Left ventricle myocardium superior (tissue), 1 donor: ENCODE measurements around the gene SFMBT1. TPM values are rescaled to one million over a fixed set of nuclear protein-coding genes. Genes with fewer than 3 reads are reported as not detected.
A peak's percentile ranks its signal among the peaks of the same experiment; 100 is the strongest.
"Not testable (repeated sequence)": the region's sequence is repeated elsewhere in the genome, so short reads cannot be mapped to it uniquely, and the experiment has no call there.

Experiments used
- ATAC-seq: fragments of 200-7000 bp; cut with Tn5 transposase; one replicate; pipeline ENCODE4 v1.9.1; 2020; ENCODE audit warnings: mild to moderate bottlenecking, moderate library complexity
- DNase-seq: peaks from one replicate; pipeline ENCODE4 v3.0.0-alpha.2; 2020
- intact Hi-C: fragments of 100-400 bp; cut with micrococcal nuclease; formaldehyde crosslinking; loops from one replicate; pipeline ENCODE4 v1.11.0; 2022
- total RNA-seq: library from RNA; stranded (reverse); fragmentation: NEBNext Ultra II Directional; extraction: Animal tissue kit (Norgen Biotek cat#: 25700); gene quantifications from one replicate; pipeline ENCODE4 v1.2.1, GENCODE V29; 2021
- donor health status: DM: no; HTN: yes; CAD: no; lungs with severe emphysema.

Gene SFMBT1
- total RNA-seq, 1 donor from 2014 or later: 20.0 TPM

DNA sequence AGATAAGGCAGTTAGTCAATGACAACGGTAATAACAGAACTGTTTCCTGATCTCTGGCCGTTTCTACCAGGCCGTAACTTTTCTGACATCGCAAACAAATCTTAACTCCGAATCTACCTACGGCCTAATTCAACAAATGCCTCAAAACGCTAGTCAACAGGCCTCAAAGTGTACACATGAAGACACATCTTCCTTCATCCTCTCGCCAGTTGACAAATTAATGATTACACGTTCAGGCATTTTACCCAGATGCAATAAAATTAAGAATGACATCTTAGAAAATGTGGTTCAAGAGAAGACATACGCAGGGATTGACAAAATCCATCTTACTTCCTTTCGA is 1.5 kb downstream of the SFMBT1 start:
- ATAC-seq: no peak
- no peak for DNase-seq
- intact Hi-C loops: no loop called here

DNA sequence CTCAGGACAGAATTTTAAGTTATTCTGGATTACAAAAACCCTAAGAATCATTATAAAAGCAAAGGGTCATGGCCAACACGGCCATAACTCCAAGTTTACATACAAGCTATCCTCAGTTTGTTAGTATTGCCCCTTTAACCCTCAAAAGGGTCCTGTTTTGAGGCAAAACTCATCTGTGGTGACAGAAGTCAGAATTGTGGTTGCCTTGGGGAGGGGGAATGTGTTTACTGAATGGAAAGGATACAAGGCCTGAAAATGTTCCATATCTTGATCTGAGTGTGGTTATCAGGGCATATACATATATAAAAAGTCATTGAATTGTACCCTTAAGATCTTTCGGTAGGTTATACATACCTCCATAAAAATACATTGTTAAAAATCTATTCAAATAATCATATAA is 2.1 kb downstream of the SFMBT1 start:
- ATAC-seq: no peak
- intact Hi-C loops: no loop called here
- DNase-seq: no peak

DNA sequence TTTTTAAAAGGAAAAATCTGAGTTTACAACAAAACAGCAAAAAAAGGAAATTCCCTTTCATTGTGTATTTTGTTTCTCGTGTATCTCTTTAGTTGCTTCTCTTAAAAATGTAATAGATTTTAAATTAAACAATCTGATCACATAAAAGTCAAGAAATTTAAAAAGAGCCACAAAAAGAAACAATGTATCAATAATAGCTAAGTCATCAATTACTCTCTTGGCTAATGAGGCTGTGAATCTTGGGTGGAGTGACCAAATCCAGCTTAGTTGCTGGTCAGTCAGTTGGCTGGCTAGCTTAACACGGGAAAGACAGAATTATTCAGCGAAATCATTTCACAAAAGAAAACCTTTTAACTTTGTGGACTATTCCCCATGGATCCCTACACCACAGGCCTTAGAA is 3.2 kb downstream of the SFMBT1 start:
- ATAC-seq: no peak
- intact Hi-C loops: no loop called here
- DNase-seq: no peak

DNA sequence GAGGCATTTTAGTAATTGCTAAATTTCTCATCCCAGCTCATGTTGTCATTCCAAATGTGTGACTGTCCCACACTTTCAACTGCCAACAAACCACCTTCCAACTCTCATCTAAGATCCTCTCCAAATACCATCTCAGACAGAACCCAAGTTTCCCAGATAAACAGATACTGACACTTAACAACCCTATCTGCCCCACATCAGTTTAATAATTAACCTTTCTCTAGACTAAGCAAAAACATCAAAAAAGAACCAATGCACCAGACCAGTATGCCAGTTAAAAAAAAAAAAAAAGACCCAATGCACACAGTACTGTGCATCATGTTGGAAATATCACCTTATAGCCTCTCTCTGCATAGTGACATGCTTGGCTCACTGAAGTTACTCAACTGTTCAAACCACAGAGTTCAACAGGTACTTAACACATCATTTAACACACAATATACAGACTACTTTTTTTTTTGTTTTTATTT is 5.5 kb downstream of the SFMBT1 start:
- intact Hi-C loops: no loop called here
- no peak for ATAC-seq
- no peak for DNase-seq

DNA sequence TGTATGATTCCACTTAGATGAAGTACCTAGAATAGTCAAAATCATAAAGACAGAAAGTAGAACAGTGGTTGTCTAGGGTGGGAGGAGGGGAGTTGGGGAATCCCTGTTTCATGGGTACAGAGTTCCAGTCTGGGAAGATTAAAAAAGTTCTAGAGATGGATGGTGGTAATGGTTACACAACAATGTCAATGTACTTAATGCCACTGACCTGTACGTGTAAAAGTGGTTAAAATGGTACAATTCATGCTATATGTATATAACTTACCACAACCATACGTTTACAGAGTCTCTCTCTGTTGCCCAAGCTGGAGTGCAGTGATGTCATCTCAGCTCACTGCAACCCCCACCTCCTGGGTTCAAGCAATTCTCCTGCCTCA is 6.5 kb downstream of the SFMBT1 start:
- intact Hi-C loops: no loop called here
- DNase-seq (no peak), ATAC-seq (no peak)

DNA sequence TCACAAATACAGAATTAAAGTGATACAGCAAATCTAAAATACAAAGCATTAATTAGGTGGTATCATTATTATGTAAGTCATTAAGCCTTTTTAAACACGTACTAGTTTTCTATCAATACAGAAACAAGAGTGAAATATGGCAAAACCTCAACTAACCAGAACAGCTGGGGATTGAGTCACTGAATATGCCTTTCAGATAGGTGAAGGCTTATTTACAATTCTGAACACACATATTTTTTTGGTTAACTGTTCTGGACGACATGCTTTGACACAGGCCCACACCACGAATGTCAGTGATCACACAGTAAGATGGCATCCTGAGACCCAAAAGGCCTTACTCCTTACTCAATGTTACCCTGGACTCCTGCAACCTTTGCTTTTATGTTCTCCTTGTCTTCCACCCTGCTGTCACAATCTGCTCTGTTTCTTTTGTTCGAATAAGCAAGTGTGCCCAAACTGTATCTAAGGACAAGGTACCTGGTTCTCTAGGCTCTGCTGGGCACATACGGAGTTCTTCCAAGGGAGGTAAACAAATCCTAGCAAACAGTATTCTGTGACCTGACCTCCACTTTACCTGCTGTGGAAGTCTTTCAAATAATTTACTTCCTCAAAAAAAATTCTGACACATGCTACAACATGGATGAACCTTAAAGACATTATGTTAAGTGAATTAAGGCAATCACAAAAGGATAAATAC is 7.0 kb downstream of the SFMBT1 start:
- DNase-seq: no peak
- intact Hi-C loops: no loop called here
- ATAC-seq: no peak

DNA sequence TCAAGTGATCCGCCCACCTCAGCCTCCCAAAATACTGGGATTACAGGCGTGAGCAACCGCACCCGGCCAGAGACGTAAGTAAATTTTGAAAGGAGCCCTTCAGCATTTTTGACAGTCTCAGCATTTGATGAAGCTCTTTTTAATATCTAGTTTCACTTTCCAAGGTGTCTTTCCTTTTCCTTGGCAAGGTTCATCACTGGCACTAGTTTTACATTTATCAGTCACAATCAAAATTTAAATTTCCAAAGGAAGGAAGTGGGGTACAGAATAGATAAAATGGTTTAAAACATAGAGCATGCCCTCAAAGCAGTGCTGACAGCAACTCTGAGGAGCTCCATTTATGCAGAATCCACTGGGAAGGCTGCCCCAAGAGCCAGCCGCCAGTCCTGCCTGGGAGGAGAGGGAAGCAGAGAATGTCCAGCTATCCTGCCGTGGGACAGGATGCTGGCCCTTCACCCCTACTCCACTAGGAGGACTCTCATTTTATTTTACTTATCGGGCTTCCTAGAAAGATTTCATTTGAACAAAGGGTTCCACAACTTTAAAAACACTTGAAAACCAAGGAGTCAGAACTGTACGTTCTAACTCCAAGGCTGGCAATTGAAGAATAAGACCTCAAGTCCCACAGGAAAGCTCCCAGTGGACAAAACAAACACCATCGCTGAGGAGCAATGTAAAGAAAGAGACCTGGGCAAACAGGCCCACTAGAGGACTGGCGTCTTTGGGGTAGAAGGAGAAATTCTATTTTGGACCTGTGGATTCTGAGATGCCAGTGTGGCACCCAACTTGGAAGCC is 9.9 kb downstream of the SFMBT1 start:
- intact Hi-C loops: no loop called here
- peak; percentile 22 for ATAC-seq

DNA sequence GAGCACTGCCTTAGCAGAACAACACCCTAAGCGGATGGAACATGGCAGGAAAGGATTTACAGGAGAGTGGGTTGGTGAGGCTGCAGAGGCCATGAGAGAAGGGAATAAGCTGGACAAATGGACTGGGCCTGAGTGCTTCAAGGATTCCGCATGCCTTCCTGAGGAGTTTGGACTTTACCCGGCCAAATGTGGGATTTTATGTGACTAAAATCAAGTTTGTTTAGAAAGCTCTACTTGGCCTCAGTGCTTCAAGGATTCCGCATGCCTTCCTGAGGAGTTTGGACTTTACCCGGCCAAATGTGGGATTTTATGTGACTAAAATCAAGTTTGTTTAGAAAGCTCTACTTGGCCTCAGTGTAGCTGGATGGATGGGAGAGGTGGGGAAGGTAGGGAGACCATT is 10.9 kb downstream of the SFMBT1 start:
- DNase-seq, ATAC-seq, intact Hi-C loops: not testable (repeated sequence)

More for the DNA sequence above, 9.9 kb downstream of the SFMBT1 start:
- DNase-seq: no peak

DNA sequence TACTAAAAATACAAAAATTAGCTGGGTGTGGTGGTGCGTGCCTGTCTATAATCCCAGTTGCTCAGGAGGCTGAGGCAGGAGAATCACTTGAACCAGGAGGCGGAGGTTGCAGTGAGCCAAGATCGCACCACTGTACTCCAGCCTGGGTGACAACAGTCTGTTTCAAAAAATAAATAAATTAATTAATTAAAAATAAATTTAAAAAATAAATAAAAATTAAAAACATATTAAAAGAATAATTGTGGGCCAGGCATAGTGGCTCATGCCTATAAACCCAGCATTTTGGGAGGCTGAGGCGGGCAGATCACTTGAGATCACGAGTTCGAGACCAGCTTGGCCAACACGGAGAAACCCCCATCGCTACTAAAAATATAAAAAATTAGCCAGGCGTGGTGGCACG is 11.5 kb downstream of the SFMBT1 start:
- ATAC-seq, DNase-seq, intact Hi-C loops: not testable (repeated sequence)

DNA sequence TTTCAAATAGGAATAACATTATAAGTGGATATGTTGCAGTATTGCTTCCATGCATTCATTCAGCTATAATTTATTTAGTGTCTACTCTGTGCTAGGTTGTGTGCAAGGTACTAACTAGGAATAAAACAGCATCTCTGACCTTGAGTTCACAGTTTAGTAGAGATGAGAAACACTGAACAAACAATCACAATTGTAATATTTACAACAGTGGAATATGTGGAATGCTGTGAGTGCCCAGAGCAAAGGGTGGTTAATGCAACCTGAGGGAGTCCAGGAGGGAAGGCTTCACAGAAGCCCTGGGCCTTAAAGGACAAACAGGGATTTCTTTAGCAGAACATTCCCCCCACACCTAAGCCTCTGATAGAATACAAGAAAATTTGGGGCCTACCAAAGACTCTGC is 13.3 kb downstream of the SFMBT1 start:
- ATAC-seq: no peak
- DNase-seq: no peak
- intact Hi-C loops: no loop called here

DNA sequence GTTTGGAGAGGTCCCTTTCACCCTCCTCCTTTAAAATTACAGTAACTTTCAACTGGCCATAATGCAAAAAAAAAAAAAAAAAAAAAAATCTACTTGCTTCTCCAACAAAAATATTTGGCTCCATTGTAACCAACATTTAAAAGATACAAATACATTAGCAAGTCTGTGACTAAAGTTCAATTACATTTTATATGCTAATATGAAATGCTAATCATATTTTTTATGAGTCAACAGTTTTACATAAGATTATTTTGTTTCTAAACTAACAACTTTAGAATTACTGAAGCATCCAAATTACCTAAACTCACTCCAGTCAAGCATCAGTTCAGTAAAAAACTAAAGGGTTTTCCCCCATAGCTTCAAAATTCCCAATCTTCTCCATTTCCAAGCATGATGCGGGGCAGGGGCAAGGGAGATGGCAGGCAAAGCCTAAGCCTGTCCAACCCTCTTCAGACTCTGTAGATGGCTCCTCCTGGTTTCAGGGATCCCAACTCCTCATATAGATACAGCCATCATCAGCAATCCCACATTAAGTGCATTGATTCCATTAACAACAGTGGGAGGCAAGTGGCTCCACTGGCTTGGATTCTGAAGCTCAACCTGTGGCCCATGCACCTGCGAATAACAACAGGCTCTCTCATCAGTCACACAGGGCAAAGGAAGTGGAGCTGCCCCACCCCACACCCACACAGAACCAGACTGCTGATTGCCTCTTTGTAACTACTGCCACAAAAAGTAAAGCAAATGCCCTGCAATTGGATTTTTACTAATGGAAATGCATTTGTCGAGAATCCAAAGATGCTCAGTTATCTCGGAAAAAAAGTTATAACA is 15.0 kb downstream of the SFMBT1 start:
- no peak for ATAC-seq
- no peak for DNase-seq
- intact Hi-C loops: no loop called here

DNA sequence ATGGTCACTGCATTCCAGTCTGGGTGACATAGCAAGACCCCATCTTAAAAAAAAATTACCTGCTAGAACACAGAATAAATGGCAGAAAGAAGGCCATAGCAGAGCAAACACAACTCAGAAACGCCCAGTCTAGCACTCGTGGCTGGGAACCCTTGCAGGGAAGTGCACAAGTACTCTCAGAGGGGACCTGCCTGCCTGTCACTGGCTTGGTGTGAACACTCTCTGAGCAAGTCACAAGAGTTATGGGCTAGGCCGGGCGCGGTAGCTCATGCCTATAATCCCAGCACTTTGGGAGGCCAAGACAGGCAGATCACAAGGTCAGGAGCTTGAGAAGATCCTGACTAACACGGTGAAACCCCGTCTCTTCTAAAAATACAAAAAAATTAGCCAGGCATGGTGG is 17.2 kb downstream of the SFMBT1 start:
- DNase-seq (no peak), ATAC-seq (no peak)
- intact Hi-C loops: no loop called here

DNA sequence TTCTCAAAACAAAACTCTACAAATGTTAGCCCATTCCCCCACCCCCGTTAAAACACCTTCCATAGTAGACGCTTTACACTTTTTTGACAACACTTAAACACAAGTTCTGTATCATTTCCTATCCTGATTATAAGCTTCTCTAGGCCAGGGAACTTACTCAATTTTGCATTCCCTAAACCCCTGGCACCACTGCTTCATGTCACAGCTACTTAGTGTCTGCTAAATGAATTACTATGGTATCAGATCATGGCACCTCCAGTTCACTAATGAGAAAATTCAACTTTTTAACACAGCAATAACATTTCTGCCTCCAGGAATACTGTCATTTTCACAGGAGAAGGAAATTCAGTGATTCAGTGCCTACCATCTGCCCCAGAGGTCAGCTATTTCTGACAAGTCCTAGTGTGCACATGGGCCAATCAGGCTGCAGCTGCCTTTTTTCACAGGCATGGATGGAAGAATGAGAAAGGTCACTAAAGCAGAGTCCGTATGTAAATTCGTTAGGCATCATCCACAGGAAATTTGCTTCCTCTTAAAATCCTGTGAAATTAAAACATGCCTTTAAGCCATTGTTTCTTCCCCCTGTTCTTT is 18.5 kb downstream of the SFMBT1 start:
- no peak for DNase-seq
- intact Hi-C loops: no loop called here
- peak; percentile 84 for ATAC-seq

DNA sequence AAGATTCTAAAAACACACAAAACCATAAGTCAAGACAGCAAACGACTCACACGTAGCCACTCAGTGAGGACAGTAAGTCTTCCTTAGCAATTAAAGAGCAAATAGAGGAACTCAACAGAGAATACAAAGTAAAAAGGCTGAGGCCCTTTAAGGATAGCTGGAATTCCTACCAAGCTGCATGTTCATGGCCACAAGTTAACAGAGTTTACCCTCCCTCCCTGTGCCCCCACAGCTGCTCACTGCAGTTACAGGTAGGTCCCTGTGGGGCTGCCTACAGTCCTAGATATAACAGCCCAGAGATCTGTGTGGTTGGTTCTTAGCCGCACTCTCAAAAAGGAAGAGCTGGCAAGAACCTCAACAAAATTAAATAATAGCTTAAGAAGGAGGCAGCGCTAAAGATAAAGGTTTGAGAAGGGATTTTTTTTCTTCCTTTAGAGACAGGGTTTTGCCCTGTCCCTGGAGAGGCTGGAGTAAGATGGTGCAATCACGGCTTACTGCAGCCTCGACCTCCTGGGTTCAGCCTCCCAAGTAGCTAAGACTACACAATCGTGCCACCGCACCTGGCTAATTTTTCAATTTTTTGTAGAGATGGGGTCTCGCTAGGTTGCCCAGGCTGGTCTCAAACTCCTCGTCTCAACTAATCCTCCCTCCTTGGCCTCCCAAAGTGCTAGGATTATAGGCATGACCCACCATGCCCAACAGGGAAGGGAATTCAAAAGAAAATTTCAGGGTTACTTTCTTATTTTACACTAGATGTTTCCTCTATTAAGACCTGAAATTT is 19.3 kb downstream of the SFMBT1 start:
- peak; percentile 50 for ATAC-seq
- intact Hi-C loops: no loop called here
- no peak for DNase-seq

DNA sequence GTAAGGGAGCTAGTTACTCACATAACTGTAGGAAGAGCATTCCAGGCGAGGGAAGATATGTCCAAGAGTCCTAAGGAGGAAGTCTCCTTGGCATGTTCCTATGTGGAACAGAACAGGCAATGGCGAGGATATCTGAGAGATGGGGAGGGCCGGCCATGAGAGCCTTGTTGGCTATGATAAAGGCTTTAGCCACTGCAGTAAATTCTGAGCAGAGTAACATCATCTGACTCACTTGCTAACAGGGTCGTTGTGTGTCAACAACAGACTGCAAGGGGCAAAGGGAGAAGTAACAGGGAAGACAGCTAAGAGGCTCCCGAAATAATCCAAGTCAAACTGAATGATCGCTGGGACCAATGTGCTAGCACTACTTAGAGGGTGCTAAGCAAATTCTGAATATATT is 21.6 kb downstream of the SFMBT1 start:
- ATAC-seq: no peak
- intact Hi-C loops: no loop called here
- no peak for DNase-seq

DNA sequence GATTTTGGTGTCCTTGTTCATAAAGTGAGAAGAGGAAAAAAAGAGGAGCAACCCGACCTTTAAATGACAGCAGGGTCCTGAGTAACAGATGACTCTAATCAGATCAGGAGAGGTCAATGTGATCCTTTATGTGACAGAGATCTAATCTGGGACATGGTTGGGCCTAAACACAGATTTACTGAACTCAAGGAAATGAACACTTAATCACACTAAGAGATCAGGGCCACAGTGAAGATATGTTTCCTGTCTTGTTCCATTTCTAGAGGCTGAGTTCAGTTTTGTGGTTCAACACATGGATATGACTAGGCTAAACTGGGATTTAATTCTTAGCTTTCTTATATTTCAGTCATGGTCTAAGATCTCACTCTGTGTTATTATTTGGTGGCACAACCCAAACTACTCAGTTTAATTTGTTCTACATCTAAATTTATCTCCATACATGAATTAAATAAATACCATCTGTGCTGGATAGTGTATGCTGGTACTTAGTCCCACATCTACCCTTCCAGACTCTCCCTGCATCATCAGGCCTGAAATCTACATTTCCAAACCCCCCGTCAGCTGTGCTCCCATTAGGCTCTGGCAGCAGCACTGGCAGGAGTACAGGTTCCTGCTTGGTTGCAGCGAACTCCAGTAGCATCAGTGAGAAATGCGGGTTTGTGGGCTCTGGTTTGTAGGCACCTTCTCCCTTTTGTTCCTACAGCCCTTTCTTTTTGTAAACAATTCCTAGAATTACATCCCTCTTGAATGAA is 22.6 kb downstream of the SFMBT1 start:
- DNase-seq (no peak), ATAC-seq (no peak)
- intact Hi-C loops: no loop called here

DNA sequence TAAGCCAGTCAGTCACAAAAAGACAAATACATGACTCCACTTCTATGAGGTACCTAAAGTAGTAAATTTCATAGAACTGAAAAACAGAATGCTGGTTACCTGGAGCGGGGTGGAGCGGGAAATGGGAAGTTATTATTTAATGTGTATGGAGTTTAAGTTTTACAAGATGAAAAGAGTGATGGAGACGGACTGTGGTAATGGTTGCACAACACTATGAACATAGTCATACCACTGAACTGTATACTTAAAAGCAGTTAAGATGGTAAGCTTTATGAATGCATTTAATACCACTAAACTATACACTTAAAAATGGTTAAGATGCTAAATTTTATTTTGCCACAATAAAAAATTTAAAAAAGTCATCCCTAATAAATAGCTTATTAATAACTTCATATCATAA is 23.2 kb downstream of the SFMBT1 start:
- ATAC-seq (no peak), DNase-seq (no peak)
- intact Hi-C loops: no loop called here

DNA sequence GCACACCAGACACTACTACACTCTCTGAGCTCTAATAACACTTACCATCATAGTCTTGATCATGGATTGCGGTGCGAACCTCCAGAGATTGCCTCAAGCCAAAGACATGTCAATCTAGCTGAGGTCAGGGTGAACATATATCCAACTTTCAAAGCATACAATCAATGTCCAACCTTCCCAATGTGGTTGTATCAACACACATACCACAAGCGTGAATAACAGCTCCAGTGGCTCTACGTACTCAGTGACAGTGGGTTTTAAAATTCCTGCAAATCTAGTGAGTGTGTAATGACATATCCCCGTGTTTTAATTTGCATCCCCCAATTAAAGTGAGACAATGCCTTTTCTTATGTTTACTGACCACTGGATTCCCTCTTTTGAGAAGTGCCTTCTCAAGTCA is 29.6 kb downstream of the SFMBT1 start:
- ATAC-seq (no peak), DNase-seq (no peak)
- intact Hi-C loops: no loop called here
